Kidney (tissue), 14 donors: Measurements from ENCODE around the gene CRTC3. TPM values are rescaled to one million over a fixed set of nuclear protein-coding genes. Genes with fewer than 3 reads are reported as not detected.

Source experiments
- DNase-seq, 5 donors: peaks; one replicate each; pipeline ENCODE4 v3.0.0-alpha.2; 2013 to 2020
- FAIRE-seq: peaks from 2 replicates; lab custom pipeline; 2012; peaks lifted over from hg19 to GRCh38; lab: Jason Lieb, UNC
- H3K27ac ChIP-seq, 2 donors: one replicate each; pipeline ENCODE4 v1.7.0; 2013; ENCODE audit warnings: low read depth in 2 of 2, low read length in 2 of 2, inconsistent platforms in 1 of 2
- H3K27me3 ChIP-seq: one replicate; pipeline ENCODE4 v1.7.1; 2013; ENCODE audit warnings: low read length, inconsistent platforms; ENCODE audit not compliant: control insufficient read depth, insufficient read depth
- H3K36me3 ChIP-seq, 3 donors: one replicate each; pipeline versions ENCODE4 v1.7.0 to v1.7.1; 2013; ENCODE audit warnings: low read length in 3 of 3, control low read depth in 1 of 3, inconsistent platforms in 1 of 3; ENCODE audit not compliant: insufficient read depth in 3 of 3, control insufficient read depth in 2 of 3
- H3K4me1 ChIP-seq, 3 donors: one replicate each; pipeline versions ENCODE4 v1.7.0 to v1.7.1; 2013; ENCODE audit warnings: low read length in 3 of 3, inconsistent platforms in 1 of 3, low read depth in 1 of 3; ENCODE audit not compliant: control insufficient read depth in 2 of 3, insufficient read depth in 2 of 3
- H3K4me3 ChIP-seq, 3 donors: one replicate each; pipeline versions ENCODE4 v1.7.0 to v1.8.1; 2013; ENCODE audit warnings: low read length in 3 of 3, control low read depth in 1 of 3, inconsistent platforms in 1 of 3
- H3K9ac ChIP-seq, 3 donors: one replicate each; pipeline versions ENCODE4 v1.7.0 to v1.7.1; 2013; ENCODE audit warnings: low read length in 3 of 3, control low read depth in 1 of 3, inconsistent platforms in 1 of 3
- H3K9me3 ChIP-seq, 3 donors: one replicate each; pipeline versions ENCODE4 v1.7.0 to v1.7.1; 2013; ENCODE audit warnings: low read length in 3 of 3, control low read depth in 1 of 3, inconsistent platforms in 1 of 3; ENCODE audit not compliant: control insufficient read depth in 2 of 3, insufficient read depth in 1 of 3
- CTCF ChIP-seq: IDR thresholded peaks from 3 replicates; pipeline ENCODE4 v1.5.1; 2012; ENCODE audit warnings: mild to moderate bottlenecking, moderate library complexity, borderline replicate concordance; ENCODE audit not compliant: insufficient read depth; ENCODE audit errors: extremely low read depth
- intact Hi-C: fragments of 100-400 bp; cut with DNase I; formaldehyde crosslinking; loops from one replicate; pipeline ENCODE4 v1.11.1; 2022
- polyA plus RNA-seq: library from polyadenylated mRNA; stranded (reverse); fragments of 350-450 nt; fragmentation: Illumina TruSeq; extraction: RNeasy Lipid Tissue Mini Kit (QIAGEN cat#74804); gene quantifications from one replicate; pipeline ENCODE4 v1.2.3, GENCODE V29; 2014; ENCODE audit warnings: low read depth, low replicate concordance; ENCODE audit not compliant: insufficient read depth
- total RNA-seq: library from RNA; stranded (reverse); fragmentation: NEBNext Ultra II Directional; extraction: Animal tissue kit (Norgen Biotek cat#: 25700); gene quantifications from one replicate; pipeline ENCODE4 v1.2.1, GENCODE V29; 2021
- donor health status: control.
- donor health status: control.
- donor health status: control.
- donor health status: control.
- donor health status: control.
- donor health status: DM: yes; HTN: yes; CAD: no.
- donor health status: Normal renal cell carcinoma (clear cell type).

Gene CRTC3
- total and polyA plus RNA-seq, 2 donors from 2014 or later = 9.2 to 49.0 TPM

- intact Hi-C loops = no loop called here
- H3K36me3 ChIP-seq = no peaks in the 10 kb centered on the region
- no peak for DNase-seq
- H3K27ac ChIP-seq = no peak overlapping the region
- FAIRE-seq = no peak
- H3K4me3 ChIP-seq = no peak overlapping the region
- no peak overlapping the region for H3K9ac ChIP-seq
- no peaks in the 10 kb centered on the region for H3K9me3 ChIP-seq
- no peaks in the 10 kb centered on the region for H3K4me1 ChIP-seq
- H3K27me3 ChIP-seq = no peaks in the 10 kb centered on the region
- no peak for TF ChIP-seq CTCF
Observed at GRCh38 chr15:90674476-90674875, 144.8 kb downstream of the CRTC3 start.

DNA sequence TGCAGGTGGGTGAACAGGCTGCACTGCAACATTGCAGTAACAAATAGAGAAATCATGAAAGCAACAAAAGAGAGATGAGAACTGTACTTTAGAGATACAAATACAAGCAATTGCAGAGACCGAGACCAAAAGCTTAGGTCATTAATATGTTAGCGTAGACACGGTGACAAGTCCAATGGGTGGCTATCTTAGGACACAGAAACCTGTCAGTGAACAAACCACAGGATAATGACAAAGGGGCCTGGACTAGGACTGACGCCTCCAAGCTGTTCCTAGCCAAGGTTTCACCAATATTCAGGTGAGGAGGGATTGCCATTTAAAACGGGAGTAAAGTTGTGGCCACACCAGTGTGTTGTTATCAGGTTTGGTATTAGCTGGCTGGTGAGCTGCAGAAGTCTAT is 145.7 kb downstream of the CRTC3 start:
- Histone ChIP-seq H3K27ac (no peak overlapping the region), H3K27me3 (no peaks in the 10 kb centered on the region), H3K9ac (no peak overlapping the region), H3K4me3 (no peak overlapping the region), H3K9me3 (no peaks in the 10 kb centered on the region), H3K4me1 (no peaks in the 10 kb centered on the region), H3K36me3 (no peaks in the 10 kb centered on the region)
- no peak for TF ChIP-seq CTCF
- FAIRE-seq = no peak
- intact Hi-C loops = no loop called here
- DNase-seq = no peak

- no peak for TF ChIP-seq CTCF
Observed at GRCh38 chr15:90677807-90678790, 148.4 kb downstream of the CRTC3 start.

More at GRCh38 chr15:90677807-90678790, 148.4 kb downstream of the CRTC3 start:
- DNase-seq (no peak), FAIRE-seq (no peak)
- no peak overlapping the region for H3K27ac ChIP-seq
- no peaks in the 10 kb centered on the region for H3K36me3 ChIP-seq
- H3K4me1 ChIP-seq = no peaks in the 10 kb centered on the region
- no peaks in the 10 kb centered on the region for H3K27me3 ChIP-seq
- no peak overlapping the region for H3K4me3 ChIP-seq
- H3K9me3 ChIP-seq = no peaks in the 10 kb centered on the region
- intact Hi-C loops = no loop called here
- no peak overlapping the region for H3K9ac ChIP-seq
